CD4-positive, CD25-positive, alpha-beta regulatory T cell (primary cell): Measurements from ENCODE around the gene OR5M8. TPM values are rescaled to one million over a fixed set of nuclear protein-coding genes. Genes with fewer than 3 reads are reported as not detected.

ENCODE experiments used
- ATAC-seq, 2 donors: fragments of 150-1000 bp; cut with Tn5 transposase; one replicate each; pipeline ENCODE4 v1.10.0; 2021; ENCODE audit warnings: low read depth in 2 of 2, moderate number of reproducible peaks in 2 of 2, moderate library complexity in 1 of 2
- DNase-seq, 3 donors: peaks; one replicate each; pipeline versions ENCODE4 v3.0.0 to v3.0.0-alpha.2; 2012 to 2022; ENCODE audit warnings: mixed read lengths in 1 of 3
- H3K27ac ChIP-seq: one replicate; pipeline ENCODE4 v1.7.0; 2013; ENCODE audit warnings: mild to moderate bottlenecking, low read length; ENCODE audit not compliant: insufficient read depth, poor library complexity, severe bottlenecking
- H3K27me3 ChIP-seq: one replicate; pipeline ENCODE4 v1.7.0; 2013; ENCODE audit warnings: low read length; ENCODE audit not compliant: control insufficient read depth, insufficient read depth
- H3K36me3 ChIP-seq: one replicate; pipeline ENCODE4 v1.7.0; 2013; ENCODE audit warnings: mild to moderate bottlenecking, low read length, moderate library complexity; ENCODE audit not compliant: control insufficient read depth, insufficient read depth
- H3K4me1 ChIP-seq: 2 replicates; pipeline ENCODE4 v1.7.0; 2013; ENCODE audit warnings: mild to moderate bottlenecking, low read length; ENCODE audit not compliant: insufficient read depth, control insufficient read depth, poor library complexity, severe bottlenecking
- H3K4me3 ChIP-seq: one replicate; pipeline ENCODE4 v1.7.0; 2013; ENCODE audit warnings: low read depth, mild to moderate bottlenecking, low read length, moderate library complexity
- H3K9me3 ChIP-seq, 2 experiments: 1 replicate in 1 of 2; 2 replicates in 1 of 2; pipeline ENCODE4 v1.7.0; 2013; ENCODE audit warnings: low read length in 2 of 2, mild to moderate bottlenecking in 1 of 2, moderate library complexity in 1 of 2; ENCODE audit not compliant: control insufficient read depth in 2 of 2
- H3K27ac Mint-ChIP-seq, 3 donors: one replicate each; pipeline ENCODE4 v1.8.0; 2020 to 2022; ENCODE audit warnings: mild to moderate bottlenecking in 3 of 3, mixed read lengths in 3 of 3, moderate library complexity in 2 of 3
- H3K27me3 Mint-ChIP-seq: one replicate; pipeline ENCODE4 v1.8.0; 2022; ENCODE audit warnings: mild to moderate bottlenecking, mixed read lengths
- H3K36me3 Mint-ChIP-seq: one replicate; pipeline ENCODE4 v1.8.0; 2020; ENCODE audit warnings: mixed read lengths
- H3K4me1 Mint-ChIP-seq, 4 donors: one replicate each; pipeline ENCODE4 v1.8.0; 2020 to 2022; ENCODE audit warnings: mixed read lengths in 4 of 4, mild to moderate bottlenecking in 1 of 4
- H3K4me3 Mint-ChIP-seq, 4 donors: one replicate each; pipeline ENCODE4 v1.8.0; 2020 to 2022; ENCODE audit warnings: mild to moderate bottlenecking in 4 of 4, mixed read lengths in 4 of 4, moderate library complexity in 3 of 4
- H3K9me3 Mint-ChIP-seq, 7 donors: one replicate each; pipeline ENCODE4 v1.8.0; 2020 to 2022; ENCODE audit warnings: mixed read lengths in 7 of 7, mild to moderate bottlenecking in 3 of 7, moderate library complexity in 2 of 7
- polyA plus RNA-seq, 4 donors: library from polyadenylated mRNA; unstranded; fragments of 300-500 nt; fragmentation: Illumina TruSeq; gene quantifications; one replicate each; pipeline ENCODE4 v1.2.3, GENCODE V29; 2021
- total RNA-seq: library from RNA; stranded (reverse); gene quantifications from one replicate; pipeline ENCODE4 v1.2.3, GENCODE V29; 2022

OR5M8 gene
- total RNA-seq (not detected), polyA plus RNA-seq (not detected)

GRCh38 chr11:56491270-56491669 lies at the start of gene OR5M8:
OR5M8 (minus strand) TSS chr11:56491370; CDS start chr11:56491370, 0 bp downstream.
- no peaks in the 10 kb centered on the region for H3K36me3 ChIP-seq
- H3K27me3 ChIP-seq, result no peaks in the 10 kb centered on the region
- no peaks in the 10 kb centered on the region for H3K4me1 Mint-ChIP-seq
- no peaks in the 10 kb centered on the region for H3K36me3 Mint-ChIP-seq
- peaks cover 4 to 14% (median 8%) of the 10 kb centered on the region in 7 donors for H3K9me3 Mint-ChIP-seq
- H3K4me1 ChIP-seq, result no peaks in the 10 kb centered on the region
- no peaks in the 10 kb centered on the region for H3K27me3 Mint-ChIP-seq
- H3K27ac ChIP-seq, result no peak within 1 kb of the TSS
- ATAC-seq (no peak), DNase-seq (no peak)
- H3K4me3 Mint-ChIP-seq, result no peak within 1 kb of the TSS
- peaks cover 0 to 4% of the 10 kb centered on the region in 2 experiments for H3K9me3 ChIP-seq
- H3K4me3 ChIP-seq, result no peak within 1 kb of the TSS
- peak within 1 kb of the TSS in 1 of 3 donors; percentile 10 for H3K27ac Mint-ChIP-seq

GRCh38 chr11:56533054-56533740 lies 42.0 kb upstream of the OR5M8 start:
- H3K9me3 ChIP-seq, result no peaks in the 10 kb centered on the region
- Mint-ChIP-seq H3K4me1 (no peaks in the 10 kb centered on the region), H3K27me3 (no peaks in the 10 kb centered on the region), H3K27ac (no peak overlapping the region), H3K36me3 (no peaks in the 10 kb centered on the region), H3K9me3 (peaks cover 0 to 27% (median 2%) of the 10 kb centered on the region in 7 donors), H3K4me3 (no peak overlapping the region)
- no peaks in the 10 kb centered on the region for H3K36me3 ChIP-seq
- DNase-seq (no peak), ATAC-seq (no peak)
- H3K27me3 ChIP-seq, result no peaks in the 10 kb centered on the region
- H3K4me3 ChIP-seq, result no peak overlapping the region
- no peak overlapping the region for H3K27ac ChIP-seq
- H3K4me1 ChIP-seq, result no peaks in the 10 kb centered on the region

DNA sequence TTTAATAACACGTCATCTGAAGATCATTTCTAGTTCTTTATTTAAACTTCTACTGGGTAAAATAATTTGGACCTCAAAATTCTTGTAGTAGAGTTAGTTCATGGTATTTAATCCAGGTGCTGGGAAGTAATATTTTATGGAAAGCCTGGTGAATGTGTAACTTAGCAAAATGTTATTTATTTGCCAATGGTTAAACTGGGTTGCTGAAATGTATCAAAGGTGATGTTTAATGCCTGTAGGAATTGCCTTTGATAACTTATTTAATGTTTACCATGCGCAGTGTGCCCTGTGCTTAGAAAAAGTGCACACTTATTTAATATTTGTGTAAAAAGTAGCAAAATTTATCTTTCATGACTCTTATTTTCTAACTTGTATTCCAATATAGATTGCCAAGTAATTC lies 40.7 kb upstream of the OR5M8 start:
- Mint-ChIP-seq H3K27me3 (no peaks in the 10 kb centered on the region), H3K9me3 (peaks cover 0 to 21% (median 2%) of the 10 kb centered on the region in 7 donors), H3K4me3 (no peak overlapping the region), H3K36me3 (no peaks in the 10 kb centered on the region), H3K4me1 (no peaks in the 10 kb centered on the region), H3K27ac (no peak overlapping the region)
- H3K4me1 ChIP-seq, result no peaks in the 10 kb centered on the region
- no peaks in the 10 kb centered on the region for H3K27me3 ChIP-seq
- H3K9me3 ChIP-seq, result no peaks in the 10 kb centered on the region
- no peak overlapping the region for H3K4me3 ChIP-seq
- no peak for ATAC-seq
- no peak for DNase-seq
- no peak overlapping the region for H3K27ac ChIP-seq
- H3K36me3 ChIP-seq, result no peaks in the 10 kb centered on the region

- H3K4me1 Mint-ChIP-seq, result no peaks in the 10 kb centered on the region
- H3K27ac Mint-ChIP-seq, result no peak overlapping the region
Measured at GRCh38 chr11:56522008-56522407, 30.8 kb upstream of the OR5M8 start.

DNA sequence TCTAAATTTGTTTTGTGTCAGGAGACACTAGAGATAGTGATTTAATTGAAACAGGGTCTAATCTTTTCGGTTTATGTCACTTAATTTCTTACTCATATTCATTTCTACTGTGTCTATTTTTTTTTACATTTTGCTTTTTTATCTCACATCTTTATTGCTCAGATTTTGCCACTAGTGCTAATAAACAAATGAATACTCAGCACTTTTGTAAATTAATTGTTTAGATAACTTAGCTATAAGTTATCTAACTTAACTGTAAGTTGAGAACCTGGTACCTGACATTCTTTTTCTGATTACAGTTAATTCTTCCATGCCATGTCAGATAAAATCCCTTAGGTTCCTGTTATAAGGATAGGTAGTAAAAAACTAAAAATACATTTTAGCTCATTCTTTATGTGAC lies 22.1 kb upstream of the OR5M8 start:
- H3K27ac ChIP-seq, result no peak overlapping the region
- H3K9me3 ChIP-seq, result no peaks in the 10 kb centered on the region
- DNase-seq (no peak), ATAC-seq (no peak)
- H3K4me1 ChIP-seq, result no peaks in the 10 kb centered on the region
- Mint-ChIP-seq H3K27me3 (no peaks in the 10 kb centered on the region), H3K4me3 (no peak overlapping the region), H3K4me1 (no peaks in the 10 kb centered on the region), H3K36me3 (no peaks in the 10 kb centered on the region), H3K9me3 (peaks cover 3 to 26% (median 7%) of the 10 kb centered on the region in 7 donors), H3K27ac (no peak overlapping the region)
- no peaks in the 10 kb centered on the region for H3K27me3 ChIP-seq
- no peaks in the 10 kb centered on the region for H3K36me3 ChIP-seq
- H3K4me3 ChIP-seq, result no peak overlapping the region

More at GRCh38 chr11:56522008-56522407, 30.8 kb upstream of the OR5M8 start:
- no peak overlapping the region for H3K4me3 ChIP-seq
- H3K27me3 ChIP-seq, result no peaks in the 10 kb centered on the region
- H3K4me1 ChIP-seq, result no peaks in the 10 kb centered on the region
- peaks cover 2 to 4% of the 10 kb centered on the region in 2 experiments for H3K9me3 ChIP-seq
- H3K36me3 Mint-ChIP-seq, result no peaks in the 10 kb centered on the region
- peaks cover 4 to 14% (median 11%) of the 10 kb centered on the region in 7 donors for H3K9me3 Mint-ChIP-seq
- no peak overlapping the region for H3K27ac ChIP-seq
- DNase-seq (no peak), ATAC-seq (no peak)
- H3K27me3 Mint-ChIP-seq, result no peaks in the 10 kb centered on the region
- no peaks in the 10 kb centered on the region for H3K36me3 ChIP-seq
- no peak overlapping the region for H3K4me3 Mint-ChIP-seq

- H3K27ac Mint-ChIP-seq, result no peak overlapping the region
- Histone ChIP-seq H3K4me3 (no peak overlapping the region), H3K4me1 (no peaks in the 10 kb centered on the region), H3K36me3 (no peaks in the 10 kb centered on the region), H3K27ac (no peak overlapping the region), H3K27me3 (no peaks in the 10 kb centered on the region), H3K9me3 (no peaks in the 10 kb centered on the region)
- no peaks in the 10 kb centered on the region for H3K36me3 Mint-ChIP-seq
- no peaks in the 10 kb centered on the region for H3K4me1 Mint-ChIP-seq
- no peak for DNase-seq
- no peaks in the 10 kb centered on the region for H3K27me3 Mint-ChIP-seq
- H3K4me3 Mint-ChIP-seq, result no peak overlapping the region
- ATAC-seq, result no peak
- H3K9me3 Mint-ChIP-seq, result peaks cover 0 to 24% (median 5%) of the 10 kb centered on the region in 7 donors
Measured at GRCh38 chr11:56509439-56509838, 18.3 kb upstream of the OR5M8 start.

- Mint-ChIP-seq H3K9me3 (peaks cover 6 to 14% (median 9%) of the 10 kb centered on the region in 7 donors), H3K27me3 (no peaks in the 10 kb centered on the region), H3K4me1 (no peaks in the 10 kb centered on the region), H3K4me3 (no peak overlapping the region), H3K36me3 (no peaks in the 10 kb centered on the region), H3K27ac (no peak overlapping the region)
- Histone ChIP-seq H3K4me1 (no peaks in the 10 kb centered on the region), H3K27me3 (no peaks in the 10 kb centered on the region), H3K9me3 (peaks cover 0 to 2% of the 10 kb centered on the region in 2 experiments), H3K27ac (no peak overlapping the region), H3K36me3 (no peaks in the 10 kb centered on the region), H3K4me3 (no peak overlapping the region)
- DNase-seq (no peak), ATAC-seq (no peak)
Measured at GRCh38 chr11:56497010-56497409, 5.8 kb upstream of the OR5M8 start.

- no peak overlapping the region for H3K27ac Mint-ChIP-seq
- H3K27ac ChIP-seq, result no peak overlapping the region
Measured at GRCh38 chr11:56495117-56495516, 3.9 kb upstream of the OR5M8 start.

More at GRCh38 chr11:56495117-56495516, 3.9 kb upstream of the OR5M8 start:
- Histone ChIP-seq H3K27me3 (no peaks in the 10 kb centered on the region), H3K36me3 (no peaks in the 10 kb centered on the region), H3K4me1 (no peaks in the 10 kb centered on the region), H3K4me3 (no peak overlapping the region), H3K9me3 (peaks cover 0 to 2% of the 10 kb centered on the region in 2 experiments)
- Mint-ChIP-seq H3K36me3 (no peaks in the 10 kb centered on the region), H3K9me3 (peaks cover 3 to 11% (median 9%) of the 10 kb centered on the region in 7 donors), H3K27me3 (no peaks in the 10 kb centered on the region), H3K4me1 (no peaks in the 10 kb centered on the region), H3K4me3 (no peak overlapping the region)
- DNase-seq, result no peak
- no peak for ATAC-seq
